IPS DF 4.7 (cell line): Measurements from ENCODE around the gene EXOSC7.

Experiments
- DNase-seq: peaks from one replicate; pipeline ENCODE4 v3.0.0-alpha.2; 2013; ENCODE audit warnings: low spot score; ENCODE audit errors: extremely low read depth

The EXOSC7 gene

DNA sequence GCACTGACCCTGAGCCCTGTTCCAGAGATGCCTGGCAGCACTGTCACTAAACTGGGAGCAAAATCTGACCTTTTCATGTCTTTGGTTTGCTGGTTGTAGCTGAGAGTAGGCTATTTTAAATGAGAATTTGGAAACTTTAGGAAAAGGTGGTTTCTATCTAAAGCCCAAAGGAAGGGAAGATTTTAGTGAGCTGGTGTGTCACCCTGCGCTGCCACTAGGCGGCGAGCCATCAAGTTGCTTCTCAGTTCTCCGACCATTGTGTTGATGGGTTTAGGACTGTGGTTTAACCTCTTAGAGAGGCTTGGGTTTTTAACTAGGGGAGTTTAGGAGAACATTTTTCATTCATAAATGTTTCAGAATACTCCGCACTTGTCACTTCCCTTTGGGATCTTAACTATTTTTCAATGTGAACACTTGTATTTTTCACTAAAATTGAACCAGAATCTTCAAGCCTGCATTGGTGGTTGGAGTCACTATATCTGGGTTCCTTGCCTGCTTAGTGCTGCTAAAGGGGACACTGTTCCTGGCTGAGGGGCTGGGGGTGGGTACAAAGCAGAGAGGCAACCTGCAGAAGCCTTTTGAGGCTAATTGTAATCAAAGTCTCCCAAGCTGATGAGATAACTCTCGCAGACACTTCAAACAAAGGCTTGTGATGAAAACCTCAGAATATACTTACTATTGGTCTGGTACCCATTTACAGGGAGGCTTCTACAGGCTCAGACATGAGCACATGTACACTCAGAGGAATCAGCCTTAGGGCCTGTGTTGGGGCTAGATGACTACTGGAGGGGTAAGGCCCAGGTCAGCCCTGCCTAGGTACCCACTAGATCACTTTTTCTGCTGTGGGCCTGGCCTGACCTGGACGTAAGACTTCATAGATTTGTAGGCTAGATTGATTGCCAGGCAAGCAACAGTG, 16.8 kb downstream of the EXOSC7 start:
- no peak for DNase-seq

DNA sequence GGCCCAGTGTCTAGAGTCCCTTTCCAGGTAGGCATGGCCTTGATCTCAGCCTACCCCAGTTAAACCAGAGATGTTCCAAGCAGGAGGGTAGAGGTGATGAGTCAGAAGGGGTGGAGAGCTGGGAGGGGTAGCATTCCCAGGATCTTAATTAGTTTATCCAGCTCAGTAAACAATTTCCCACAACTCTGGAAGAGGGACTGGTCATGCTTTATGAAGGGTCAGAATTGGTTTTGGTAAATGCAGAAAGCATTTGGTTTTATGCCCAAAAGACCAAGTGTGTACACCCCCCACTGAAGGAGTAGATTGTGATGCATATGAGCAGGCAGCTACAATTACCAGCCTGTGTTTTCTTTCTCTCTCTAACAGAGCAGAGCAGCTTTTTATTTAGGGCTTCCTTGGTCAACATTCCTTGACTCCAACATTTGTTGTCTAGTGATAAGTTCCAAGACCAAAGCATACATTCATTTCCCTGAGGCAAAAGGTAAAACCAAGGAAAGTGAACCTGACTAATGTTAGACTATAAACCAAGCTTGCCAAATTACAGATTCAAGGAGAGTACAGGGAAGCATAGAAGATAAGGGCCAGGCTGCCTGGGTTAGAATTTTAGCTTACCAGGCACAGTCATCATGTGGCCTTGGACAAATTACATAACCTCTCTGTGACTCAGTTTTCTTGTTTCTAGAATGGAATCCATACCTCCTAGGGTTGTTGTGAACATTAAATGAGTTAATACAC, 17.6 kb downstream of the EXOSC7 start:
- DNase-seq = no peak

DNA sequence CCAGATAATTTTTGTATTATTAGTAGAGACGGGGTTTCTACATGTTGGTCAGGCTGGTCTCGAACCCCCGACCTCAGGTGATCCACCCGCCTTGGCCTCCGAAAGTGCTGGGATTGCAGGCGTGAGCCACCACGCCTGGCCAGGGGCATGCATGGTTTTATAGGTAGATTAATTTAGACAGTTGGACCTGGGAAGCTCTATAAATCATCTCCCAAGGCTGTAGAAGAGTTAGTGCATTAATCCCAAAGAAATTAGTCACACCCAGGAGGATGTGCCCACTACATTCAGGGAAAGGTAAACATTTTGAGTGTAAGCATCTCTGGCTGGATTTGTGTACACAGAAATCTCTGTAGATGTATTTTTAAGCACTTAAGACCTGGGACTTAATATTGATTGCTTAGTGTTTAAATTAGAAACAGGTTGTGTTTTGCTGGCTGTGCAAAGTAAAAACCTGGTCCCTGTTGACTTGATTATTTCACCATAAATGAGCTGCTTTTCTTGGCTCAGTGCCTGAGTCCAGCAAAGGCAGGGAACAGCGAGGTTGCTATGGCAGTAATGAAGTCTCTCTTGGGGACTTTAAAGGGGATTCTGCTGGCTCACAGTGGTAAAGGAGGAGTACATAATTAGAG, 19.2 kb downstream of the EXOSC7 start:
- DNase-seq = no peak

DNA sequence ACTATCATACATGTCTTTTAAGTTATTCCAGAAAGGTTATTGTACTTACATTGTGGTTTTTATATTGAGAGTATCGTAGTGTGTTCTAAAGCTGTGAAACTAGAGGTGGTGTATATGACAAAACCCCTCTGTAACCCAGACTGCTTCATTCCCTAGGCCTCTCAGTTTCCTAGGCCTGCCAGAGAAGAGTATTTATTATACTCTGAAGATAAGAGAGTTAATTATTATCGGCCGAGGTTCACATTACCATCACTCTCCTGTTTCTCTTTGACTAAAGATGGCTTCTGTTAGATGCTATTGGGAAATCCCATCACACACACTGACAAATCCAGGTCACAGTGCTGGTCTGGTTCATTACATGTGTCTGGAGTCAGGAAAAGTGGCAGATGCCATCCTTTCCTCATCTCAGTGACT, 20.5 kb downstream of the EXOSC7 start:
- DNase-seq = no peak

DNA sequence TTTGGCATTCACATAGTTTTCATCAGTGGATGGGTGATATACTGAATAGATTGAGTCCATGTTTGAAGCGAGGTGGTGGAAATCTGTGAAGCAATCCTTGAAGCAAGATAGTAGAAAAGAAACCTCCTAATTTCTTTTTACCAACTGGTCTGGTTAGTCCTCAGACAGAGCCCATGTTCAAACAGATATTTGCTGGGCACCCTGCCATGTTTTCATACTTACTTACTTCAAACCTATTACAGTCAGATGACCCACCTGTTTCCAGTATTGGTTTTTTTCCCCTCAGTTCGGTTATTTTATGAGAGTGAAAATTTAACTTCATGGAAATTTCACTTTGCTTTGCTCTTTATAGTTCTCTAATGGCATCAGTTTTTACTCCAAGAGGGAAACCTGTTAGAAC, 23.7 kb downstream of the EXOSC7 start:
- no peak for DNase-seq

DNA sequence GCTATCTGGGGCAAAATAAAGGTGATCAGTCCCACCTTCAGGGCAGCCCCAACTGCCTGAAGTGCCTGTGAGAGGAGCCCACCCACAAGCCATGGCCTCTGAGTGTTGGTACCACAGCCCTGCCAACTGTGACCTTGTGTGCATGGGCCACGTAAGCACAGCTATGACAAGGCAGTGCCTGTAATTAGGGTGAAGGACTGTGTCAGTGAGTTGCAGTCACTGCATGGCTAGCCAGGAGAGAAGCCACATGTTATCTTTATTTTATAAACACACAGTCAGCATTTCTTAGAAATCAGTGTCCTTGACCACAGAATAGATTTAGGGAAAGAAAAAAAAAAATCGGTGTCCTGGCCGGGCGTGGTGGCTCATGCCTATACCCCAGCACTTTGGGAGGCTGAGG, 24.8 kb downstream of the EXOSC7 start:
- no peak for DNase-seq

DNA sequence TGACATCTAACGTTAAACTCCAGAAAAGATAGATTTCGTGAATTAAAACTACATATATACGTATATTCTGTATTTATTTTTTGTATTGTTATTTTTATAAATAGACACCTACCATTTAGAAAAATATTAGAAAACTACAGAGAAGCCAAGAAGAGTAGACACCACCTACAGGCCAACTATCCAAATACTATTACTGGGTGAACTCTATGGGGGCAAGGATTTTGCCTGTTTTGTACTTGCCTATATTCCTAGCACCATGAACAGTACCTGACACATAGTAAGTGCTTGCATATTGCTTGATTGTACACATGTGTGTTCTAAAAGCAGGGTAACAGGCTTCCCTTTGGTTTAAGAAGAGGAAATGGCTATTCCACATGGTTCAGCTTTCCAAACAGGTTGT, 25.7 kb downstream of the EXOSC7 start:
- DNase-seq = no peak

DNA sequence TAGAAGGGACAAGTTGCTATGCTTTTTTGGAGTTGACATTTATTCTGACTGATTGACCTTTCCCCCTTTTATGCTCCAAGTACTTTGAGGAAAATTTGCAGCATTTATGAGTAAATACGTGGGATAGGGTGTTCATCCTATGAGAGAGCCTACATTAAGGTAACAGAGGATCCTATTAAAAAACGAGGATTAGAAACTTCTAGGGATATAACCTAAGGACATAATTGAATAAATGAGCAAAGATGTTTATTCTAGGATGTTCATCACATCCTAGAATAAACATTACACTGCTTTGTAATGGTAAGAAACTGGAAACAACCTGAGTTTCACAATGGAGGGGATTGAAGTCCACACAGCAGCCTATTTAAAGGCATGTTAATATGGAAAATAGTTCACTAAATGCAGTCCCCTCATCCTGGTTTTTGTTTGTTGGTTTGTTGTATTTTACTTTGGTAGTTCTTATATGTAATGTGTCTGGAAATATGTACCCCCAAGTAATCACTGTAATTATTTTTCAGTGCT, 26.2 kb downstream of the EXOSC7 start:
- no peak for DNase-seq

DNA sequence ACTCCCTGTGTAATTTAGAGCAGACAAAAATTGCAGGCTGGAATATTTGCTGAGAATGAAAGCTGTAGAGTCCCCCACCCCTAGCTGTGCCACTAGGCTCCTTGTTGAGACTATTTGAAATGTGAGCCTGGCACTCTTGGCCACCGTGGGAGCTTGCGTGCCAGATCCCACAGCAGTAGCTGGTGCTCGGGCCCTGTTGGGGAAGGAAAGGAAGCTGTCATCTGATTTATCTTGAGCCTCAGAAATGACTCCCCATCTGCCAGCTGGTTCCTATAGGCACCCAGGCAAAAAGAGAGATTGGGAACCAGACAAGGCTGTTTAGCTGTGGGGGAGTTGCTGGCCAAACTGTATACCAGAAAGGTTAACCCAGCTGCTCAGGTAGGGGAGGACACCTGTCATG, 26.7 kb downstream of the EXOSC7 start:
- DNase-seq = no peak

DNA sequence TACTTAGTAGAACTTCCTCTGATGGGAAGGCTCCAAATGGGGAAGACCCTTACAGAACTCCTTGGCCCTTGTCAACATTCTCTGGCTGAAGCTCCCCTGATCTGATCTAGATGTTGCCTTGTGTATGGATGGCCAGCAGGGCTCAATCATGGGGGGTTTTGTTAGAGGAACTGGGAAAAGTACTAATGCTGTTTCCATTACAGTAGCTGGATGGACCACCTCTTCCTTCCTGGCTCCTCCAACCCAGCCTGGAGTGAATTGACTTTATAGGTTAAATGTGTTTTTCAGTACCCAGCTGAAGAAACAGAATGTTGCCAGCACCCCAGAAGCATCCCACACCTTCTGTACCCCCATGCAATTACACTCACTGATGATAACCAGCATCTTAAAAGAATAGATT, 27.4 kb downstream of the EXOSC7 start:
- no peak for DNase-seq

DNA sequence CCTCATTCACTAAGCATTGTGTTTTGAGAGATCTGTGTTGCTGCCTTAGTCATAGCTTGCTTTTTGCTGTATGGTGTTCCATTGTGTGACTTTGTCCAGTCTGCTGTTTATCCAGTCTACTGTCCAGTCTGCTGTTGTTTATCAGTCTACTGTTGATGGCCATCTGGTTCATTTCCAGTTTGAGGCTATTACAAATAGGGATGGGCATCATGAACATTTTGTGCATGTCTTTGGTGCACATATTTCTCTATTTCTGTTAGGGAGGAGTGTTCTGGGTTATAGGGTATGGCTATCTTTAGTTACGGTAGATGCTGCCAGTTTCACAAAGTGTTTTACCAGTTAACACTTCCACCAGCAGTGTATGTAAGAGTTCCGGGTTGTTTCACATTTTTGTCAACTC, 27.8 kb downstream of the EXOSC7 start:
- no peak for DNase-seq

DNA sequence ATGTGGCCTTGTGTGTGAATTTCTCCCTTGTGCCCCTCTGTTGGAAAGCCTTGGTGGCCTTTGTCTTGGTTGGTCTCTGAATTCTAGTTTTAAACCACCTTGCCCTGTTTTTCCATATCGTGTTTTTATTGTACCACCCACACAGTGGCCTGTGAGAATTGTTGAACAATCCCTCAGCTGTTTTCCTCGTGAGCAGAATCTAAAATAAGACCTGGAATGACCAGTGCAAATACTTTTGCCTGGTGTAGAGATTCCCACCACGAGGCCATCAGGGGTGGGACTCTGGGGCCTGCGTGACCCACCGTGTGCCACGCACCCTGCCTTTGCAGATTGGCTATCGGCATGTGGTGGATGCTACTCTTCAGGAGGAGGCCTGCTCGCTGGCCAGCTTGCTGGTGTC, 31.0 kb downstream of the EXOSC7 start:
- DNase-seq = no peak

DNA sequence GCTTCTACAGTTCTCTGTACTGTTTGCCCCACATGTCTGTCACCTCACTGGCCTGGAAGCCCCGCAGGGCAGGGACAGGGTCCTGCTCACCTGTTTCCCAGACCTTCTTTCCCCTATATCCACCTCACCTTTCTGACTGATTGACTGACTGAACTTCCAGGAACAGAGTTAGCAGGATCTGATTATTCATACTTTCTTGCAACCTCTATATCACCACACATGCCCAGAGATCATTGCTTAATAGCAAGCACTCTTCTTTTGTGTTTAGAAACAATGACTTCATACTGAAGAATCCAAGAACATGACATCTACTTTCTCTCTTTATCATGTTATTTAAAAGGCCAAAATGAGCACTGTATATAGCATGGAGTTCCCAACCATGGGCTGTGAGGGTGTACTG, 32.1 kb downstream of the EXOSC7 start:
- no peak for DNase-seq

DNA sequence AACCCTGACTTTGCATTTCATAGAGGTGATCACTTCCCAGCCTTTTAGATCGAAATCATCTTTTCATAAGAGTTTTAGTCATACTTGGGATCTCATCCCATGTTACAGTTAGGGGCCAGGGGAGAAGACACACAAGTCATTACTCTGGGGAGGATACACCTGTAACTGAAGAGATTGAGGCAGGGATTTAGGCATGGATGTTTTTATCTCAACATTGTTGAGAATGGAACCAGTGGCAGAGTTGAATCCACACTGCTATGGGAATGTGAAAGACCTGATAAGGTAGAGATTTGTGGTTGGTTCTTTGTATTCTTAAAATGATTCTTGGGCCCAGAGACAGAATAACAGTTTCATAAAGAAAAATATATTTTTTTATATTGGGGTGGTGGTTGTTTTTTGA, 33.8 kb downstream of the EXOSC7 start:
- no peak for DNase-seq

DNA sequence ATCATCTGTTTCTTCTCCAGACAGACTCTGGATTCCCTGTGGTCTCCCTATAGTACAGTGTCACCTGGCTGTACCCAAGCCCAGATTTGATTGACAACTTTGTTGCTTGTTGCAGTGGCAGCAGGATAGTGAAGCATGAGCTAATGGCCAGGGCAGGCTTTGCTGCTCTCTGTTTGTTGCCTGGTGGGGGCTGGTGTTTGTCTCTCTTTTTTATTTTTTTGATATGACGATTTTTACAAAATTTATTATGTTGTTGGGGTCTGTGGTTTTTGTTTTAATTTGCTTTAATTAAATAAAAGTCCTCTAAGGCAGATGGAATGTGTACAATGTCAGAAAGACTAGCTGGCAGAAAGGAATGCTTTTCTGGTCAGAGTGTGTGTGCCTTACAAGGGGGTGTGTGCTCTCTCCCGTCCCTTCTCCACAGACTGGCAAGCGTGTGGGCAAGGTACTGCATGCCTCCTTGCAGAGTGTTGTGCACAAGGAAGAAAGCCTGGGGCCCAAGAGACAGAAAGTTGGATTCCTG, 34.8 kb downstream of the EXOSC7 start:
- DNase-seq = no peak

DNA sequence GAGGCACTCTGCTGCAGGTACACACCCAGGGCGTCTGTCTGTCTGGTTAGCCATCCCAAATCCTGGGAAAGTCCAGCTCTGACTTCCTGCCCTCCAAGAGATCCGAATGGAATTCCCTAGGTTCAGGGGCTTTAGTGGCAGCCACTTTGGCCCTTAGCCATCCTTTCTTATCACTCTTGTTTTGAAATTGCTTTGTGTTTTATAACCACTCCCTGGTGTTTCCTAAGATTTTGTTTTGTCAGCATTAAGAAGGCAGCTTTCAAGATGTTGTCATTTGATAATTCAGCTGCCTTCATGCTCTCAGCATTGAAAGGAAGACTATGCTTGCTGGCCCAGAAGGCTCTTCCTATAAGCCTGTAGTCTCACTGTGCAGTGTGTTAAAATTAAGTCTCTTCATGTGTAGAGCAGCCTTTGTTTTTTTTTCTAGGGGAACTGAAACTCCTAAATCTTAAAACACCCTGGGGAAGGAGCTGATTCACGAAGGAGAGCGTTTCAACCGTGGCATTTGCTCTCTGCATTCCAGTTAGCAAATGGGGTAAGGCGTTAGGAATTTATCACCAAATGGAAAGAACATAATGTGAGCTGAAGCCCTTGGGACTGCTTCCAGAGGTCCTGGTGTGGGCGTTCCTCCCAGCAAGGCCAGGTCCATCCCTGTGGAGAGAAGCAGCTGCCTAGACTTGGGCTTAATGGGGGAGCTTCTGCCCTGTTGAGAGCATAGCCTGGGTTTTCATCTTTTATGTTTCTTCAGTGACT, 35.9 kb downstream of the EXOSC7 start:
- DNase-seq = no peak

DNA sequence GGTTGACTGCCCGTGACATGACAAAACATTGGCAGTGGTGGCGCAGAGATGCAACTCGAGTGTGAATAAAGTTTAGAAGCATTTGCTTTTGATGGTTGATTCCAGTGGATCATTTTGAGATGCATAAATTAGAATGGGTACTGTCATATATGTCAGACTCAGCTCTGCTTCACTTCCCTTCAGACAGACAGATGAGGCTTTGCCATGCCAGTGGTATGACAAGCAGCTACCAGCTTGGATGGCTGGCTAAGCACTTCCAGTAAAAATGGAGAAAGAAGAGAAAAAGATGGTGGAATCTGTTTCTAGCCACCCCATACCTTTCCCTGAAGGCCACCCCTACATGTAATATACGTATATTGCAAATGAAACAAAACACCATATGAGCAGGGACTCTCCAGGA, 36.5 kb downstream of the EXOSC7 start:
- no peak for DNase-seq

DNA sequence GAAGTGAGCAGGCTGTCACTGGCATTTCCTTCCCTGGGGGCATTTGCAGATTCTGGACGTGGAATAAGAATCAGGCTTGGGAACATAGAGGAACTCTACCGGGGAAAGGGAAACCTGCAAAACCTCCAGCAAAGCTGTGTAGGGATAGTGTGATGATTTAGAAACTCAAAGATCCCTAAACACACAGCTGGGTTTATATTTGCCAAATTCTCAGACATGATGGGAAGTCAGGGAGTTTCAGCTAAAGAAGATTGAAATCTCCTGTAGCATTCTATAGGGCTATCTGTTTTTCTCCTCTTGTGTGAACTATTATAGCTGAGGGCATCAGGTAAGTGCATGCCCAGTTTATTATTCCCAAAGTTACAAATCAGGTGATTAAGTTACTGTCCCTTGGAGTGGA, 40.9 kb downstream of the EXOSC7 start:
- no peak for DNase-seq

DNA sequence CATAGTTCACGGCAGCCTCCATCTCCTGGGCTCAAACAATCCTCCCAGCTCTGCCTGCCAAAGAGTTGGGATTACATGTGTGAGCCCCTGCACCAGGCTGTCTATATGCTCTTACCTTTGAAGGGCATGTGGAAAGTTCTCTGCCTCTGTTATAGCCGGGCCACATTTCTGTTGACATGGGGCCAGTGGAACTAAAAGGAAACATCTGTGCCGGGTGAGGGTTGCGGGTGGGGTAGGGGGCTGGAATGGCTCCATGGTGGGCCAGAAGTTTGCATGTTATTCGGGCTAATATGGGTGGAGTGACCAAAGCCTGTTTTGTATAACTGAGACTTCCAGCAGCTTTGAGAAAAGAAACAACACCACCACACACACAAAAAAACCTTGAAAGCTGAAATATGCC, 41.8 kb downstream of the EXOSC7 start:
- no peak for DNase-seq

DNA sequence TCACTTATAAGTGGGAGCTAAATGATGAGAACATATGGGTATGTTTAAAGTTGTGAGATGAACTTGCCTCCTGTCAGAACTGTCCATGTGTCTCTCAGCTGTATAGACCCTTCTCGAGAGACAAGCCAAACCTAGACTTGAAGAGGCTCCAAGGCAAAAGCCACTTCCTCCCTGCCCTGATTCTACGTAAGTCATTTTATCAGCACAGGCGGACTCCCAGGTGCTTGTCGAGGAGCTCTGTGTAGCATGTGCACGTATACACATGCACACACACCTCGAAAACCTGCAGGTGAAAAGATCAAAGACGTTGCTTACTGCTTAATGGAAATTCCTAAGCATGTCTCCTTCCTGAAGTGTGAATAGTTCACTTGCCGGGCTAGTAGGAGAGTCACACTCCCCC, 44.5 kb downstream of the EXOSC7 start:
- DNase-seq = no peak
